Natural killer cell (primary cell): ENCODE measurements around the gene SPINDOC. TPM values are rescaled to one million over a fixed set of nuclear protein-coding genes. Genes with fewer than 3 reads are reported as not detected.

Experiments used
- ATAC-seq, 3 donors: fragments of 150-1000 bp in 2 of 3; fragments of 200-7000 bp in 1 of 3; cut with Tn5 transposase; 1 replicate in 1 of 3; 2 replicates in 2 of 3; pipeline ENCODE4 v1.10.0; 2021; ENCODE audit warnings: mild to moderate bottlenecking in 2 of 3, moderate library complexity in 2 of 3
- DNase-seq, 2 donors: peaks; one replicate each; pipeline versions ENCODE4 v3.0.0 to v3.0.0-alpha.2; 2013 to 2021; ENCODE audit warnings: mixed read lengths in 1 of 2
- H3K27ac ChIP-seq: one replicate; pipeline ENCODE4 v1.5.1; 2013; ENCODE audit warnings: mild to moderate bottlenecking, low read length
- H3K27me3 ChIP-seq: one replicate; pipeline ENCODE4 v1.6.1; 2013; ENCODE audit warnings: low read length; ENCODE audit not compliant: control insufficient read depth, insufficient read depth
- H3K36me3 ChIP-seq: one replicate; pipeline ENCODE4 v1.6.1; 2013; ENCODE audit warnings: low read length; ENCODE audit not compliant: control insufficient read depth, insufficient read depth
- H3K4me1 ChIP-seq: one replicate; pipeline ENCODE4 v1.6.1; 2013; ENCODE audit warnings: low read length; ENCODE audit not compliant: control insufficient read depth, insufficient read depth
- H3K4me3 ChIP-seq: one replicate; pipeline ENCODE4 v1.5.1; 2013; ENCODE audit warnings: low read length
- H3K9me3 ChIP-seq: one replicate; pipeline ENCODE4 v1.6.1; 2013; ENCODE audit warnings: low read length; ENCODE audit not compliant: control insufficient read depth, insufficient read depth
- H3K27ac Mint-ChIP-seq, 2 donors: one replicate each; pipeline ENCODE4 v1.8.0; 2022; ENCODE audit warnings: mild to moderate bottlenecking in 2 of 2, mixed read lengths in 2 of 2, moderate library complexity in 1 of 2
- H3K27me3 Mint-ChIP-seq, 2 donors: one replicate each; pipeline ENCODE4 v1.8.0; 2022; ENCODE audit warnings: low read depth in 2 of 2, mixed read lengths in 2 of 2
- H3K36me3 Mint-ChIP-seq: one replicate; pipeline ENCODE4 v1.8.0; 2022; ENCODE audit warnings: mixed read lengths
- H3K4me1 Mint-ChIP-seq, 2 donors: one replicate each; pipeline ENCODE4 v1.8.0; 2022; ENCODE audit warnings: mixed read lengths in 2 of 2
- H3K4me3 Mint-ChIP-seq: one replicate; pipeline ENCODE4 v1.8.0; 2022; ENCODE audit warnings: mild to moderate bottlenecking, moderate library complexity, mixed read lengths
- H3K9me3 Mint-ChIP-seq, 2 donors: one replicate each; pipeline ENCODE4 v1.8.0; 2022; ENCODE audit warnings: mixed read lengths in 2 of 2
- CTCF ChIP-seq: fragments of 200-600 bp; IDR thresholded peaks from one replicate; pipeline ENCODE4 v1.8.0; 2022; ENCODE audit warnings: antibody characterized with exemption
- WGBS: methylation state at CpG from one replicate; pipeline ENCODE4 v1.1.7; 2013; ENCODE audit warnings: missing lambda C conversion rate; ENCODE audit not compliant: insufficient coverage; 5-methylcytosine and 5-hydroxymethylcytosine counted together
- intact Hi-C: fragments of 100-400 bp; cut with micrococcal nuclease; formaldehyde crosslinking; loops from one replicate; pipeline ENCODE4 v1.14.2; 2022
- total RNA-seq, 4 donors: library from RNA; stranded (reverse); fragments of 120-200 nt in 1 of 4; gene quantifications; one replicate each; pipeline versions ENCODE4 v1.2.3 to v1.2.4, GENCODE V29; 2013 to 2022

SPINDOC gene
- total RNA-seq: 10 to 100 TPM; 15.6 to 25.3 (median 21.1) TPM
- total RNA-seq (2013): 11.6 TPM

- H3K27ac ChIP-seq: peak within 1 kb of the TSS; percentile 11
- no peaks in the 10 kb centered on the region for H3K9me3 ChIP-seq
- no peaks in the 10 kb centered on the region for H3K36me3 Mint-ChIP-seq
- H3K4me1 Mint-ChIP-seq: peaks cover 16 to 36% of the 10 kb centered on the region in 2 donors
- peaks cover 4% of the 10 kb centered on the region for H3K36me3 ChIP-seq
- ATAC-seq: peak; percentile 93 to 96 (median 94)
- H3K9me3 Mint-ChIP-seq: no peaks in the 10 kb centered on the region
- peak within 1 kb of the TSS; percentile 87 for H3K4me3 ChIP-seq
- H3K4me1 ChIP-seq: peaks cover 17% of the 10 kb centered on the region
- no peaks in the 10 kb centered on the region for H3K27me3 Mint-ChIP-seq
- peak; percentile 73 to 80 for DNase-seq
- peak within 1 kb of the TSS in 1 of 2 donors; percentile 63 for H3K27ac Mint-ChIP-seq
- TF ChIP-seq CTCF: no peak
- H3K27me3 ChIP-seq: no peaks in the 10 kb centered on the region
- intact Hi-C loops: no loop called here
- WGBS: under 1% methylated on average over 65 of the region's 65 CpGs
- peak within 1 kb of the TSS; percentile 85 for H3K4me3 Mint-ChIP-seq
These were observed at the start of gene SPINDOC for GRCh38 chr11:63813035-63813562. Gene SPINDOC, plus strand, starts transcription at chr11:63813456. Its CDS starts 231 bp downstream, at chr11:63813687.

- no peak overlapping the region for H3K4me3 Mint-ChIP-seq
- H3K27ac ChIP-seq: no peak overlapping the region
- ATAC-seq (no peak), DNase-seq (no peak)
- no peaks in the 10 kb centered on the region for H3K27me3 ChIP-seq
- no peaks in the 10 kb centered on the region for H3K9me3 Mint-ChIP-seq
- no peak overlapping the region for H3K4me3 ChIP-seq
- no peaks in the 10 kb centered on the region for H3K36me3 ChIP-seq
- H3K36me3 Mint-ChIP-seq: no peaks in the 10 kb centered on the region
- no peak overlapping the region for H3K27ac Mint-ChIP-seq
- 97% methylated on average over 82 of the region's 82 CpGs for WGBS
- H3K4me1 ChIP-seq: peaks cover 12% of the 10 kb centered on the region
- no peak for TF ChIP-seq CTCF
- H3K4me1 Mint-ChIP-seq: peaks cover 7 to 9% of the 10 kb centered on the region in 2 donors
- intact Hi-C loops: no loop called here
- H3K9me3 ChIP-seq: no peaks in the 10 kb centered on the region
- H3K27me3 Mint-ChIP-seq: peaks cover 0 to 2% of the 10 kb centered on the region in 2 donors
These were observed 49.5 kb upstream of the SPINDOC start for GRCh38 chr11:63763496-63764339.

- DNase-seq (no peak), ATAC-seq (no peak)
- no peaks in the 10 kb centered on the region for H3K36me3 Mint-ChIP-seq
- no peaks in the 10 kb centered on the region for H3K9me3 Mint-ChIP-seq
- Histone ChIP-seq H3K4me3 (no peak overlapping the region), H3K9me3 (no peaks in the 10 kb centered on the region), H3K4me1 (peaks cover 13% of the 10 kb centered on the region), H3K36me3 (no peaks in the 10 kb centered on the region), H3K27ac (no peak overlapping the region), H3K27me3 (peaks cover under 1% of the 10 kb centered on the region)
- WGBS: 96% methylated on average over 23 of the region's 23 CpGs
- intact Hi-C loops: no loop called here
- no peak overlapping the region for H3K27ac Mint-ChIP-seq
- H3K4me1 Mint-ChIP-seq: peaks cover 7 to 9% of the 10 kb centered on the region in 2 donors
- TF ChIP-seq CTCF: no peak
- H3K4me3 Mint-ChIP-seq: no peak overlapping the region
- H3K27me3 Mint-ChIP-seq: peaks cover 0 to 2% of the 10 kb centered on the region in 2 donors
These were observed 48.9 kb upstream of the SPINDOC start for GRCh38 chr11:63764340-63764678.
